IMR-90 (cell line): ENCODE results near the gene C20orf202. TPM values are rescaled to one million over a fixed set of nuclear protein-coding genes. Genes with fewer than 3 reads are reported as not detected.

ENCODE experiments used
- ATAC-seq: fragments of 200-7000 bp; cut with Tn5 transposase; 2 replicates; pipeline ENCODE4 v1.9.1; 2020; ENCODE audit warnings: low read depth, mild to moderate bottlenecking, moderate library complexity
- BruUV-seq: library from RNA; stranded (reverse); fragments of 400-500 nt; replicated peaks from 2 replicates; lab custom pipeline; 2021; lab: Mats Ljungman, UMichigan
- CTCF ChIA-PET: fragments of 300-600 bp; formaldehyde crosslinking; extraction: SDS; loops from one replicate; lab custom pipeline; 2021; ENCODE audit warnings: antibody characterized with exemption; lab: Yijun Ruan, JAX
- POLR2A ChIA-PET: fragments of 300-600 bp; sonication (Branson Sonifier 250); formaldehyde crosslinking; loops from one replicate; lab custom pipeline; 2022; ENCODE audit warnings: antibody characterized with exemption; ENCODE audit not compliant: unreplicated experiment; lab: Charles Lee
- DNase-seq: peaks from one replicate; pipeline ENCODE4 v3.0.0; 2013
- H2AFZ ChIP-seq: replicated peaks from 2 replicates; pipeline ENCODE3; 2013; ENCODE audit warnings: low read length, mild to moderate bottlenecking; ENCODE audit not compliant: poor library complexity
- H2AK5ac ChIP-seq: 2 replicates; pipeline ENCODE4 v1.6.1; 2013; ENCODE audit warnings: low read depth, low read length, inconsistent platforms
- H2AK9ac ChIP-seq: replicated peaks from 2 replicates; pipeline ENCODE3; 2013; ENCODE audit warnings: mild to moderate bottlenecking, low read depth, low read length, moderate library complexity; ENCODE audit not compliant: poor library complexity
- H2BK120ac ChIP-seq: 2 replicates; pipeline ENCODE4 v1.6.1; 2013; ENCODE audit warnings: low read depth, low read length, inconsistent platforms
- H2BK15ac ChIP-seq: 3 replicates; pipeline ENCODE4 v1.6.1; 2013; ENCODE audit warnings: low read depth, low read length, inconsistent platforms
- H2BK20ac ChIP-seq: 2 replicates; pipeline ENCODE4 v1.6.1; 2013; ENCODE audit warnings: low read depth, mild to moderate bottlenecking, inconsistent platforms, low read length, moderate library complexity
- H2BK5ac ChIP-seq: 2 replicates; pipeline ENCODE4 v1.6.1; 2013; ENCODE audit warnings: mild to moderate bottlenecking, low read depth, low read length, inconsistent platforms; ENCODE audit not compliant: poor library complexity, severe bottlenecking
- H3K14ac ChIP-seq: replicated peaks from 2 replicates; pipeline ENCODE4 v1.6.1; 2013; ENCODE audit warnings: low read depth, low read length, inconsistent platforms
- H3K18ac ChIP-seq: 2 replicates; pipeline ENCODE4 v1.6.1; 2013; ENCODE audit warnings: low read depth, low read length, control low read depth
- H3K23ac ChIP-seq: 2 replicates; pipeline ENCODE4 v1.6.1; 2013; ENCODE audit warnings: low read depth, low read length, inconsistent platforms
- H3K27ac ChIP-seq: 2 replicates; pipeline ENCODE4 v1.5.1; 2013; ENCODE audit warnings: mild to moderate bottlenecking, control low read depth, low read length; ENCODE audit not compliant: insufficient read depth
- H3K27me3 ChIP-seq: 2 replicates; pipeline ENCODE4 v1.6.1; 2013; ENCODE audit warnings: low read length; ENCODE audit not compliant: control insufficient read depth, insufficient read depth
- H3K36me3 ChIP-seq: 2 replicates; pipeline ENCODE4 v1.6.1; 2013; ENCODE audit warnings: low read length, mixed read lengths; ENCODE audit not compliant: control insufficient read depth, insufficient read depth
- H3K4ac ChIP-seq: 2 replicates; pipeline ENCODE4 v1.6.1; 2013; ENCODE audit warnings: low read depth, low read length, inconsistent platforms
- H3K4me1 ChIP-seq: 2 replicates; pipeline ENCODE4 v1.6.1; 2013; ENCODE audit warnings: low read length, mixed read lengths; ENCODE audit not compliant: control insufficient read depth, insufficient read depth
- H3K4me2 ChIP-seq: 2 replicates; pipeline ENCODE4 v1.6.1; 2013; ENCODE audit warnings: low read depth, mild to moderate bottlenecking, control low read depth, low read length, moderate library complexity
- H3K4me3 ChIP-seq: 2 replicates; pipeline ENCODE4 v1.5.1; 2013; ENCODE audit warnings: low read depth, mild to moderate bottlenecking, control low read depth, low read length, moderate library complexity; ENCODE audit not compliant: insufficient read depth
- H3K56ac ChIP-seq: 2 replicates; pipeline ENCODE4 v1.6.1; 2013; ENCODE audit warnings: low read length, inconsistent platforms; ENCODE audit not compliant: insufficient read depth; ENCODE audit errors: extremely low read depth
- H3K79me1 ChIP-seq, 2 experiments: 2 replicates each; pipeline ENCODE4 v1.6.1; 2013; ENCODE audit warnings: low read length in 2 of 2, inconsistent platforms in 1 of 2, low read depth in 1 of 2
- H3K9ac ChIP-seq: 2 replicates; pipeline ENCODE4 v1.6.1; 2013; ENCODE audit warnings: low read depth, low read length, control low read depth
- H3K9me1 ChIP-seq: 2 replicates; pipeline ENCODE4 v1.6.1; 2013; ENCODE audit warnings: low read length, inconsistent platforms; ENCODE audit not compliant: insufficient read depth
- H3K9me3 ChIP-seq: 2 replicates; pipeline ENCODE4 v1.6.1; 2013; ENCODE audit warnings: low read length; ENCODE audit not compliant: control insufficient read depth, insufficient read depth
- H4K20me1 ChIP-seq: 2 replicates; pipeline ENCODE4 v1.6.1; 2013; ENCODE audit warnings: low read length, inconsistent platforms; ENCODE audit not compliant: insufficient read depth
- H4K5ac ChIP-seq: 2 replicates; pipeline ENCODE4 v1.6.1; 2013; ENCODE audit warnings: mild to moderate bottlenecking, low read depth, low read length, control low read depth
- H4K8ac ChIP-seq, 2 experiments: 2 replicates each; pipeline ENCODE4 v1.6.1; 2013; ENCODE audit warnings: low read depth in 2 of 2, low read length in 2 of 2, control low read depth in 1 of 2, inconsistent platforms in 1 of 2
- H4K91ac ChIP-seq: 2 replicates; pipeline ENCODE4 v1.6.1; 2013; ENCODE audit warnings: low read depth, low read length, inconsistent platforms; ENCODE audit not compliant: insufficient read depth
- BHLHE40 ChIP-seq: fragments of 150-350 bp; IDR thresholded peaks from 2 replicates; pipeline ENCODE4 v1.6.1; 2016; ENCODE audit warnings: mild to moderate bottlenecking, low read depth, low read length
- CEBPB ChIP-seq: IDR thresholded peaks from 2 replicates; pipeline ENCODE4 v1.6.1; 2012; ENCODE audit warnings: low read depth, low read length, improper control_type of control experiment
- CHD1 ChIP-seq: IDR thresholded peaks from 2 replicates; pipeline ENCODE4 v1.6.1; 2012; ENCODE audit warnings: low read depth, low read length, improper control_type of control experiment
- CTCF ChIP-seq: conservative IDR thresholded peaks from 2 replicates; pipeline ENCODE4 v1.5.1; 2012; ENCODE audit warnings: mild to moderate bottlenecking, low read depth, low read length, improper control_type of control experiment
- FOS ChIP-seq: fragments of 150-350 bp; IDR thresholded peaks from 2 replicates; pipeline ENCODE4 v1.6.1; 2016; ENCODE audit warnings: low read depth, low read length
- MAFK ChIP-seq: IDR thresholded peaks from 2 replicates; pipeline ENCODE4 v1.6.1; 2012; ENCODE audit warnings: low read depth, low read length, improper control_type of control experiment
- MAZ ChIP-seq: IDR thresholded peaks from 2 replicates; pipeline ENCODE4 v1.6.1; 2012; ENCODE audit warnings: low read depth, mild to moderate bottlenecking, low read length, improper control_type of control experiment, moderate library complexity, borderline replicate concordance
- MXI1 ChIP-seq: IDR thresholded peaks from 2 replicates; pipeline ENCODE4 v1.6.1; 2012; ENCODE audit warnings: low read depth, mild to moderate bottlenecking, low read length, moderate library complexity, borderline replicate concordance
- RAD21 ChIP-seq: IDR thresholded peaks from 2 replicates; pipeline ENCODE4 v1.6.1; 2012; ENCODE audit warnings: low read length, improper control_type of control experiment
- RCOR1 ChIP-seq: IDR thresholded peaks from 2 replicates; pipeline ENCODE4 v1.6.1; 2012; ENCODE audit warnings: mild to moderate bottlenecking, low read length, improper control_type of control experiment; ENCODE audit not compliant: insufficient replicate concordance
- SMC3 ChIP-seq: fragments of 150-350 bp; IDR thresholded peaks from 2 replicates; pipeline ENCODE4 v1.6.1; 2016; ENCODE audit warnings: low read depth, mild to moderate bottlenecking, antibody characterized with exemption, low read length, moderate library complexity
- WGBS, 2 experiments: methylation state at CpG; one replicate each; pipeline versions ENCODE4 v1.1.5 to v1.1.7; 2013; ENCODE audit warnings: missing lambda C conversion rate in 2 of 2; ENCODE audit not compliant: insufficient read length in 1 of 2; ENCODE audit errors: extremely low coverage in 2 of 2; 5-methylcytosine and 5-hydroxymethylcytosine counted together
- dilution Hi-C: fragments of 300-500 bp; cut with HindIII; formaldehyde crosslinking; loops from one replicate; pipeline ENCODE4 v1.14.3; 2018; ENCODE audit warnings: low sequenced_read_pairs; ENCODE audit not compliant: unreplicated experiment
- in situ Hi-C: fragments of 300-500 bp; cut with MboI; formaldehyde crosslinking; loops from 3 replicates; pipeline ENCODE4 v1.14.3; 2019; ENCODE audit warnings: low sequenced_read_pairs, inconsistent platforms, mixed read lengths
- intact Hi-C: fragments of 100-400 bp; cut with micrococcal nuclease; formaldehyde crosslinking; loops from 2 replicates; pipeline ENCODE4 v1.10.0; 2022
- polyA plus RNA-seq, 3 experiments: library from polyadenylated mRNA; depleted of rRNA; stranded (reverse); fragments of >200 nt; gene quantifications; 2 replicates each; pipeline ENCODE4 v1.2.3, GENCODE V29; 2012; ENCODE audit warnings: low replicate concordance in 1 of 3
- total RNA-seq: library from RNA; depleted of rRNA; stranded (reverse); fragments of >200 nt; gene quantifications from 2 replicates; pipeline ENCODE4 v1.2.3, GENCODE V29; 2012

C20orf202 gene
- total and polyA plus RNA-seq, 2 of the 4 experiments (the other 2 are of a cell fraction) = not detected

DNA sequence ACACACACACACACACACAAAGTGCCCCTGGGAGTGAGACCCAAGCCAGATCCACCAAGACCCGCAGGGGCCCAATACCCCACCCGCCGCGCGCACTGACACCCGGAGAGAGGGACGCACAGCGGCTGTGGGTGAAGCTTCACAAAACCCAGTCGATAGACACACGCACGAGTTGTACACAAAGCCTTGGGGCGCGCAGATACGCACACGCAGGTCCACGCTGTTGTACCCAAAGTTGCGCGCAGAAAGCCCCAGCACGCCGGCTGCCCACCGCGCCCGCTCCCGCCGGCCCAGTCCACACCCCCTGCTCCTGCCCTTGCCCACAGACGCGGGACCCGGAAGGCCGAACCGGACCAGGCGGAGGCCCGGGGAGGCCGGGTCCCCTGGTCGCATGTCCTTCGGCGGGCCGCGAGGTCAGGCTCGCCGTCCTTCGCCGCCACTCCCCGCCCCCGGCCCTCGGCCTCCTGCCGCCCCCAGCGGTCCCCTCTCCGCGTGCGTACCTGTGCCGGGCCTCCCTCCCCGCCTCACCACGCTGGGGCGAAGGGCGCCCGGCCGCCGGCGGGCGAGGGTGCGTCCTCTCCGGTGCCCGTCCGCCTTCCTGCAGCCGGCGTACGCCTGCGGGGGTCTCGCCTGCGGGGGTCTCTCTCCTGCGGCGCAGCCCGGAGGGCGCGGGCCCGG lies 18.5 kb upstream of the C20orf202 start, which contains the start of gene TMEM74B:
TMEM74B (minus strand) TSS at position 344 of the 678 bp plus-strand sequence. CDS start 1,180 bp downstream, outside the sequence.
- ChIA-PET CTCF (interaction anchor here (0.8 kb wide), 1 partner anchor 34 kb away, joined by 3 read pairs; no protein-coding TSS in a partner anchor), POLR2A (no interaction called here)
- Histone ChIP-seq H3K36me3 (no peaks in the 10 kb centered on the region), H2BK15ac (no peak within 1 kb of the TSS), H2BK5ac (no peak within 1 kb of the TSS), H4K8ac (no peak within 1 kb of the TSS), H3K79me1 (no peaks in the 10 kb centered on the region), H2AK5ac (no peak within 1 kb of the TSS), H3K4ac (no peak within 1 kb of the TSS), H3K4me2 (peak within 1 kb of the TSS; percentile 36; the same call in 1 of the 2 replicates), H2AFZ (peak within 1 kb of the TSS; percentile 78), H4K5ac (no peak within 1 kb of the TSS), H3K27me3 (peaks cover 48% of the 10 kb centered on the region), H3K14ac (no peak within 1 kb of the TSS), H3K4me1 (no peaks in the 10 kb centered on the region), H2BK20ac (no peak within 1 kb of the TSS), H3K18ac (no peak within 1 kb of the TSS), H4K91ac (no peak within 1 kb of the TSS), H3K27ac (no peak within 1 kb of the TSS), H3K9ac (no peak within 1 kb of the TSS), H2AK9ac (no peak within 1 kb of the TSS), H3K9me3 (no peaks in the 10 kb centered on the region), H2BK120ac (no peak within 1 kb of the TSS), H3K23ac (no peak within 1 kb of the TSS), H4K20me1 (no peaks in the 10 kb centered on the region; the same call in 1 of the 2 replicates), H3K4me3 (peak within 1 kb of the TSS; percentile 25; the same call in 1 of the 2 replicates), H3K9me1 (peaks cover 3% of the 10 kb centered on the region; the same call in 1 of the 2 replicates), H3K56ac (no peak within 1 kb of the TSS)
- dilution Hi-C loops = no loop called here
- 2% methylated on average over 19 of the region's 76 CpGs; no CpG with 5 or more reads in 1 of the 2 experiments for WGBS, 2 experiments
- TF ChIP-seq RCOR1 (no peak), BHLHE40 (no peak), CEBPB (no peak), MXI1 (no peak), CHD1 (no peak), FOS (no peak), RAD21 (no peak), MAFK (no peak), SMC3 (no peak), MAZ (no peak), CTCF (no peak)
- intact Hi-C loops = no loop called here
- ATAC-seq (peak; percentile 6; the same call in 1 of the 2 replicates), DNase-seq (no peak)
- no TSS peak for BruUV-seq
- in situ Hi-C loops = no loop called here
